H9 (cell line): ENCODE measurements around the gene PARVB. TPM values are rescaled to one million over a fixed set of nuclear protein-coding genes. Genes with fewer than 3 reads are reported as not detected.

ENCODE experiments used
- DNase-seq: peaks from one replicate; pipeline ENCODE4 v3.0.0-alpha.2; 2017
- H2AFZ ChIP-seq: one replicate; pipeline ENCODE4 v1.6.1; 2013; ENCODE audit warnings: mild to moderate bottlenecking, low read length, control low read depth, moderate library complexity
- H2AK5ac ChIP-seq: 2 replicates; pipeline ENCODE4 v1.6.1; 2013; ENCODE audit warnings: low read length, control low read depth, mixed read lengths; ENCODE audit not compliant: insufficient read length
- H2BK120ac ChIP-seq: one replicate; pipeline ENCODE4 v1.6.1; 2013; ENCODE audit warnings: low read depth, mild to moderate bottlenecking, low read length, control low read depth, inconsistent platforms; ENCODE audit not compliant: poor library complexity, severe bottlenecking
- H2BK12ac ChIP-seq: 2 replicates; pipeline ENCODE4 v1.6.1; 2013; ENCODE audit warnings: low read length, control low read depth, mixed read lengths, low read depth; ENCODE audit not compliant: insufficient read length
- H2BK15ac ChIP-seq: 2 replicates; pipeline ENCODE4 v1.6.1; 2013; ENCODE audit warnings: low read depth, low read length, control low read depth
- H2BK20ac ChIP-seq: one replicate; pipeline ENCODE4 v1.6.1; 2013; ENCODE audit warnings: low read depth, mild to moderate bottlenecking, low read length, control low read depth, inconsistent platforms; ENCODE audit not compliant: poor library complexity, severe bottlenecking
- H2BK5ac ChIP-seq: 2 replicates; pipeline ENCODE4 v1.6.1; 2013; ENCODE audit warnings: low read length, control low read depth, mixed read lengths; ENCODE audit not compliant: insufficient read length
- H3K14ac ChIP-seq: 2 replicates; pipeline ENCODE4 v1.6.1; 2013; ENCODE audit warnings: low read length, control low read depth; ENCODE audit not compliant: insufficient read depth
- H3K18ac ChIP-seq: 2 replicates; pipeline ENCODE4 v1.6.1; 2013; ENCODE audit warnings: low read depth, mild to moderate bottlenecking, mixed read lengths, low read length, control low read depth; ENCODE audit not compliant: insufficient read length
- H3K23ac ChIP-seq: 2 replicates; pipeline ENCODE4 v1.6.1; 2013; ENCODE audit warnings: low read length, control low read depth, mixed read lengths, low read depth; ENCODE audit not compliant: insufficient read length
- H3K23me2 ChIP-seq: 2 replicates; pipeline ENCODE4 v1.6.1; 2013; ENCODE audit warnings: low read depth, mild to moderate bottlenecking, mixed read lengths, low read length, control low read depth; ENCODE audit not compliant: insufficient read length, poor library complexity, severe bottlenecking
- H3K27ac ChIP-seq: 2 replicates; pipeline ENCODE4 v1.5.1; 2013; ENCODE audit warnings: low read length, control low read depth, mixed read lengths, low read depth; ENCODE audit not compliant: insufficient read length
- H3K27me3 ChIP-seq: 2 replicates; pipeline ENCODE4 v1.6.1; 2013; ENCODE audit warnings: low read length, control low read depth, inconsistent platforms; ENCODE audit not compliant: insufficient read depth
- H3K4ac ChIP-seq: 2 replicates; pipeline ENCODE4 v1.6.1; 2013; ENCODE audit warnings: low read depth, mild to moderate bottlenecking, control low read depth, inconsistent platforms, low read length, moderate library complexity
- H3K4me1 ChIP-seq: 2 replicates; pipeline ENCODE4 v1.6.1; 2013; ENCODE audit warnings: low read length, control low read depth, inconsistent platforms; ENCODE audit not compliant: insufficient read depth
- H3K4me2 ChIP-seq: 2 replicates; pipeline ENCODE4 v1.6.1; 2013; ENCODE audit warnings: low read length, control low read depth, mixed read lengths; ENCODE audit not compliant: insufficient read length, insufficient read depth
- H3K56ac ChIP-seq: 2 replicates; pipeline ENCODE4 v1.6.1; 2013; ENCODE audit warnings: low read depth, mild to moderate bottlenecking, mixed read lengths, low read length, control low read depth; ENCODE audit not compliant: insufficient read length
- H3K79me1 ChIP-seq: 2 replicates; pipeline ENCODE4 v1.6.1; 2013; ENCODE audit warnings: low read depth, mild to moderate bottlenecking, moderate library complexity, low read length, control low read depth, inconsistent platforms; ENCODE audit not compliant: insufficient read depth, poor library complexity, severe bottlenecking
- H3K79me2 ChIP-seq: 2 replicates; pipeline ENCODE4 v1.6.1; 2013; ENCODE audit warnings: low read length, control low read depth, inconsistent platforms; ENCODE audit not compliant: insufficient read depth
- H3K9ac ChIP-seq: 2 replicates; pipeline ENCODE4 v1.6.1; 2013; ENCODE audit warnings: low read length, control low read depth, mixed read lengths; ENCODE audit not compliant: insufficient read length; ENCODE audit errors: extremely low read depth
- H3K9me3 ChIP-seq: one replicate; pipeline ENCODE4 v1.6.1; 2013; ENCODE audit warnings: low read depth, low read length, inconsistent platforms; ENCODE audit not compliant: control insufficient read depth
- H3T11ph ChIP-seq: one replicate; pipeline ENCODE4 v1.6.1; 2013; ENCODE audit warnings: mild to moderate bottlenecking, low read length, control low read depth, inconsistent platforms
- H4K20me1 ChIP-seq: one replicate; pipeline ENCODE4 v1.6.1; 2013; ENCODE audit not compliant: control insufficient read depth, insufficient read length, insufficient read depth
- H4K5ac ChIP-seq: 2 replicates; pipeline ENCODE4 v1.6.1; 2013; ENCODE audit warnings: low read depth, mild to moderate bottlenecking, mixed read lengths, low read length, control low read depth; ENCODE audit not compliant: insufficient read length
- H4K8ac ChIP-seq: replicated peaks from 2 replicates; pipeline ENCODE4 v1.6.1; 2013; ENCODE audit warnings: low read length, control low read depth, mixed read lengths, low read depth; ENCODE audit not compliant: insufficient read length
- H4K91ac ChIP-seq: 2 replicates; pipeline ENCODE4 v1.6.1; 2013; ENCODE audit warnings: low read depth, mild to moderate bottlenecking, moderate library complexity, mixed read lengths, low read length, control low read depth; ENCODE audit not compliant: insufficient read length
- H3K27ac Mint-ChIP-seq, 3 experiments: 2 replicates in 2 of 3; 3 replicates in 1 of 3; pipeline ENCODE4 v1.8.0; 2020 to 2021; ENCODE audit warnings: mixed read lengths in 3 of 3, mild to moderate bottlenecking in 1 of 3, moderate library complexity in 1 of 3
- H3K27me3 Mint-ChIP-seq: 2 replicates; pipeline ENCODE4 v1.8.0; 2021; ENCODE audit warnings: low read depth, mild to moderate bottlenecking, moderate library complexity, mixed read lengths
- H3K36me3 Mint-ChIP-seq, 3 experiments: 2 replicates in 2 of 3; 3 replicates in 1 of 3; pipeline ENCODE4 v1.8.0; 2020 to 2021; ENCODE audit warnings: low read depth in 3 of 3, mixed read lengths in 3 of 3; ENCODE audit not compliant: insufficient read depth in 1 of 3
- H3K4me1 Mint-ChIP-seq, 2 experiments: 2 replicates each; pipeline ENCODE4 v1.8.0; 2020; ENCODE audit warnings: mixed read lengths in 2 of 2
- H3K4me3 Mint-ChIP-seq, 2 experiments: 2 replicates in 1 of 2; 3 replicates in 1 of 2; pipeline ENCODE4 v1.8.0; 2020 to 2021; ENCODE audit warnings: mild to moderate bottlenecking in 2 of 2, mixed read lengths in 2 of 2, moderate library complexity in 1 of 2
- H3K9me3 Mint-ChIP-seq, 2 experiments: 2 replicates in 1 of 2; 3 replicates in 1 of 2; pipeline ENCODE4 v1.8.0; 2020; ENCODE audit warnings: mild to moderate bottlenecking in 2 of 2, mixed read lengths in 2 of 2, moderate library complexity in 1 of 2
- WGBS: extraction: QIAGEN DNeasy Blood & Tissue Kit; methylation state at CpG from one replicate; pipeline ENCODE4 v1.1.7; 2013; ENCODE audit warnings: missing lambda C conversion rate, low lambda C conversion rate, mixed read lengths; ENCODE audit not compliant: insufficient read length; ENCODE audit errors: extremely low coverage; 5-methylcytosine and 5-hydroxymethylcytosine counted together
- total RNA-seq: library from RNA; stranded (reverse); gene quantifications from 2 replicates; pipeline ENCODE4 v1.2.1, GENCODE V29; 2021
- TF ChIP-seq, protein P1 (sequence below): fragments of 200-600 bp; sonication (generic); conservative IDR thresholded peaks from 3 replicates; pipeline ENCODE4 v1.8.0; 2021; ENCODE audit warnings: antibody characterized with exemption, mild to moderate bottlenecking

PARVB gene
- total RNA-seq, 1 experiment from 2014 or later = 15.6 TPM

DNA sequence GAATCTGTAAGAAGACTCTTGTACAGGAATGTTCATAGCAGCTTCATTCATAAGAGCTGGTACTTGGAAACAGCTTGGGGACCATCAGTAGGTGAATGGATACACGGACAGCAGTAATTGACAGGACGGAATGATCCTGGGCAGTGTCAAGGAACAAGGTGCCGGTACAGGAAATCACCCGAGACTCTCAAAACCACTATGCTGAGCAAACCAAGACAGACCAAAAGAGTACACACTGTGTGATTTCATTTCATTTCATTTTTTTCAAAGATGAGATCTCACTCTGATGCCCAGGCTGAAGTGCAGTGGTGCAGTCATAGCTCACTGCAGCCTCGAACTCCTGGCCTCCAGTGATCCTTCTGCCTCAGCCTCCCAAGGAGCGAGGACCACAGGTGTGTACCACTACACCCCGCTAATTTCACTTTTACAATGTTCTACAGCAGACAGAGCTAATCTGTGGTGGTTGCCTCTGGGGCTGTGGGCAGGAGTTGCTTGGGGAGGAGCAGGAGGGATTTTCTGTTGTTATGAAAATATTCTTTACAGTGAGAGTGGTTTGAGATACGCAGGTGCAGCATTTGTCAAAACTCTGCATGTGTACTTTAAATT, 15.6 kb downstream of the PARVB start:
- Mint-ChIP-seq H3K4me1 (no peaks in the 10 kb centered on the region), H3K4me3 (no peak overlapping the region), H3K36me3 (peaks cover 2 to 4% (median 3%) of the 10 kb centered on the region in 3 experiments; a peak in 6 of 7 replicates), H3K27me3 (no peaks in the 10 kb centered on the region), H3K9me3 (peaks cover 3 to 4% of the 10 kb centered on the region in 2 experiments), H3K27ac (no peak overlapping the region)
- Histone ChIP-seq H3K23ac (no peak overlapping the region), H3K18ac (no peak overlapping the region), H3K9ac (no peak overlapping the region), H2BK20ac (no peak overlapping the region), H3K79me2 (no peaks in the 10 kb centered on the region), H2BK5ac (no peak overlapping the region), H3K4ac (no peak overlapping the region), H2AFZ (no peak overlapping the region), H4K20me1 (no peaks in the 10 kb centered on the region), H4K8ac (no peak overlapping the region), H3K14ac (no peak overlapping the region), H3K27me3 (no peaks in the 10 kb centered on the region), H3K27ac (no peak overlapping the region), H4K91ac (no peak overlapping the region), H3K23me2 (no peaks in the 10 kb centered on the region), H3K9me3 (no peaks in the 10 kb centered on the region), H3K4me1 (no peaks in the 10 kb centered on the region), H2AK5ac (no peak overlapping the region), H3T11ph (no peak overlapping the region), H2BK120ac (no peak overlapping the region), H4K5ac (no peak overlapping the region), H3K4me2 (no peak overlapping the region), H2BK15ac (no peak overlapping the region), H2BK12ac (no peak overlapping the region), H3K56ac (no peak overlapping the region), H3K79me1 (no peaks in the 10 kb centered on the region)
- TF ChIP-seq, protein P1, sequence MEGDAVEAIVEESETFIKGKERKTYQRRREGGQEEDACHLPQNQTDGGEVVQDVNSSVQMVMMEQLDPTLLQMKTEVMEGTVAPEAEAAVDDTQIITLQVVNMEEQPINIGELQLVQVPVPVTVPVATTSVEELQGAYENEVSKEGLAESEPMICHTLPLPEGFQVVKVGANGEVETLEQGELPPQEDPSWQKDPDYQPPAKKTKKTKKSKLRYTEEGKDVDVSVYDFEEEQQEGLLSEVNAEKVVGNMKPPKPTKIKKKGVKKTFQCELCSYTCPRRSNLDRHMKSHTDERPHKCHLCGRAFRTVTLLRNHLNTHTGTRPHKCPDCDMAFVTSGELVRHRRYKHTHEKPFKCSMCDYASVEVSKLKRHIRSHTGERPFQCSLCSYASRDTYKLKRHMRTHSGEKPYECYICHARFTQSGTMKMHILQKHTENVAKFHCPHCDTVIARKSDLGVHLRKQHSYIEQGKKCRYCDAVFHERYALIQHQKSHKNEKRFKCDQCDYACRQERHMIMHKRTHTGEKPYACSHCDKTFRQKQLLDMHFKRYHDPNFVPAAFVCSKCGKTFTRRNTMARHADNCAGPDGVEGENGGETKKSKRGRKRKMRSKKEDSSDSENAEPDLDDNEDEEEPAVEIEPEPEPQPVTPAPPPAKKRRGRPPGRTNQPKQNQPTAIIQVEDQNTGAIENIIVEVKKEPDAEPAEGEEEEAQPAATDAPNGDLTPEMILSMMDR = no peak
- WGBS = no CpG with 5 or more reads among the region's 8 CpGs
- no peak for DNase-seq
